IMR-90 (cell line): ENCODE results near the gene ADAMTSL1. TPM values are rescaled to one million over a fixed set of nuclear protein-coding genes. Genes with fewer than 3 reads are reported as not detected.

Experiments
- ATAC-seq: fragments of 200-7000 bp; cut with Tn5 transposase; 2 replicates; pipeline ENCODE4 v1.9.1; 2020; ENCODE audit warnings: low read depth, mild to moderate bottlenecking, moderate library complexity
- BruUV-seq: library from RNA; stranded (reverse); fragments of 400-500 nt; replicated peaks from 2 replicates; lab custom pipeline; 2021; lab: Mats Ljungman, UMichigan
- CTCF ChIA-PET: fragments of 300-600 bp; formaldehyde crosslinking; extraction: SDS; loops from one replicate; lab custom pipeline; 2021; ENCODE audit warnings: antibody characterized with exemption; lab: Yijun Ruan, JAX
- POLR2A ChIA-PET: fragments of 300-600 bp; sonication (Branson Sonifier 250); formaldehyde crosslinking; loops from one replicate; lab custom pipeline; 2022; ENCODE audit warnings: antibody characterized with exemption; ENCODE audit not compliant: unreplicated experiment; lab: Charles Lee
- DNase-seq: peaks from one replicate; pipeline ENCODE4 v3.0.0; 2013
- H2AFZ ChIP-seq: replicated peaks from 2 replicates; pipeline ENCODE3; 2013; ENCODE audit warnings: low read length, mild to moderate bottlenecking; ENCODE audit not compliant: poor library complexity
- H2AK5ac ChIP-seq: 2 replicates; pipeline ENCODE4 v1.6.1; 2013; ENCODE audit warnings: low read depth, low read length, inconsistent platforms
- H2AK9ac ChIP-seq: replicated peaks from 2 replicates; pipeline ENCODE3; 2013; ENCODE audit warnings: mild to moderate bottlenecking, low read depth, low read length, moderate library complexity; ENCODE audit not compliant: poor library complexity
- H2BK120ac ChIP-seq: 2 replicates; pipeline ENCODE4 v1.6.1; 2013; ENCODE audit warnings: low read depth, low read length, inconsistent platforms
- H2BK15ac ChIP-seq: 3 replicates; pipeline ENCODE4 v1.6.1; 2013; ENCODE audit warnings: low read depth, low read length, inconsistent platforms
- H2BK20ac ChIP-seq: 2 replicates; pipeline ENCODE4 v1.6.1; 2013; ENCODE audit warnings: low read depth, mild to moderate bottlenecking, inconsistent platforms, low read length, moderate library complexity
- H2BK5ac ChIP-seq: 2 replicates; pipeline ENCODE4 v1.6.1; 2013; ENCODE audit warnings: mild to moderate bottlenecking, low read depth, low read length, inconsistent platforms; ENCODE audit not compliant: poor library complexity, severe bottlenecking
- H3K14ac ChIP-seq: replicated peaks from 2 replicates; pipeline ENCODE4 v1.6.1; 2013; ENCODE audit warnings: low read depth, low read length, inconsistent platforms
- H3K18ac ChIP-seq: 2 replicates; pipeline ENCODE4 v1.6.1; 2013; ENCODE audit warnings: low read depth, low read length, control low read depth
- H3K23ac ChIP-seq: 2 replicates; pipeline ENCODE4 v1.6.1; 2013; ENCODE audit warnings: low read depth, low read length, inconsistent platforms
- H3K27ac ChIP-seq: 2 replicates; pipeline ENCODE4 v1.5.1; 2013; ENCODE audit warnings: mild to moderate bottlenecking, control low read depth, low read length; ENCODE audit not compliant: insufficient read depth
- H3K27me3 ChIP-seq: 2 replicates; pipeline ENCODE4 v1.6.1; 2013; ENCODE audit warnings: low read length; ENCODE audit not compliant: control insufficient read depth, insufficient read depth
- H3K36me3 ChIP-seq: 2 replicates; pipeline ENCODE4 v1.6.1; 2013; ENCODE audit warnings: low read length, mixed read lengths; ENCODE audit not compliant: control insufficient read depth, insufficient read depth
- H3K4ac ChIP-seq: 2 replicates; pipeline ENCODE4 v1.6.1; 2013; ENCODE audit warnings: low read depth, low read length, inconsistent platforms
- H3K4me1 ChIP-seq: 2 replicates; pipeline ENCODE4 v1.6.1; 2013; ENCODE audit warnings: low read length, mixed read lengths; ENCODE audit not compliant: control insufficient read depth, insufficient read depth
- H3K4me2 ChIP-seq: 2 replicates; pipeline ENCODE4 v1.6.1; 2013; ENCODE audit warnings: low read depth, mild to moderate bottlenecking, control low read depth, low read length, moderate library complexity
- H3K4me3 ChIP-seq: 2 replicates; pipeline ENCODE4 v1.5.1; 2013; ENCODE audit warnings: low read depth, mild to moderate bottlenecking, control low read depth, low read length, moderate library complexity; ENCODE audit not compliant: insufficient read depth
- H3K56ac ChIP-seq: 2 replicates; pipeline ENCODE4 v1.6.1; 2013; ENCODE audit warnings: low read length, inconsistent platforms; ENCODE audit not compliant: insufficient read depth; ENCODE audit errors: extremely low read depth
- H3K79me1 ChIP-seq, 2 experiments: 2 replicates each; pipeline ENCODE4 v1.6.1; 2013; ENCODE audit warnings: low read length in 2 of 2, inconsistent platforms in 1 of 2, low read depth in 1 of 2
- H3K9ac ChIP-seq: 2 replicates; pipeline ENCODE4 v1.6.1; 2013; ENCODE audit warnings: low read depth, low read length, control low read depth
- H3K9me1 ChIP-seq: 2 replicates; pipeline ENCODE4 v1.6.1; 2013; ENCODE audit warnings: low read length, inconsistent platforms; ENCODE audit not compliant: insufficient read depth
- H3K9me3 ChIP-seq: 2 replicates; pipeline ENCODE4 v1.6.1; 2013; ENCODE audit warnings: low read length; ENCODE audit not compliant: control insufficient read depth, insufficient read depth
- H4K20me1 ChIP-seq: 2 replicates; pipeline ENCODE4 v1.6.1; 2013; ENCODE audit warnings: low read length, inconsistent platforms; ENCODE audit not compliant: insufficient read depth
- H4K5ac ChIP-seq: 2 replicates; pipeline ENCODE4 v1.6.1; 2013; ENCODE audit warnings: mild to moderate bottlenecking, low read depth, low read length, control low read depth
- H4K8ac ChIP-seq, 2 experiments: 2 replicates each; pipeline ENCODE4 v1.6.1; 2013; ENCODE audit warnings: low read depth in 2 of 2, low read length in 2 of 2, control low read depth in 1 of 2, inconsistent platforms in 1 of 2
- H4K91ac ChIP-seq: 2 replicates; pipeline ENCODE4 v1.6.1; 2013; ENCODE audit warnings: low read depth, low read length, inconsistent platforms; ENCODE audit not compliant: insufficient read depth
- CEBPB ChIP-seq: IDR thresholded peaks from 2 replicates; pipeline ENCODE4 v1.6.1; 2012; ENCODE audit warnings: low read depth, low read length, improper control_type of control experiment
- MAFK ChIP-seq: IDR thresholded peaks from 2 replicates; pipeline ENCODE4 v1.6.1; 2012; ENCODE audit warnings: low read depth, low read length, improper control_type of control experiment
- WGBS, 2 experiments: methylation state at CpG; one replicate each; pipeline versions ENCODE4 v1.1.5 to v1.1.7; 2013; ENCODE audit warnings: missing lambda C conversion rate in 2 of 2; ENCODE audit not compliant: insufficient read length in 1 of 2; ENCODE audit errors: extremely low coverage in 2 of 2; 5-methylcytosine and 5-hydroxymethylcytosine counted together
- dilution Hi-C: fragments of 300-500 bp; cut with HindIII; formaldehyde crosslinking; loops from one replicate; pipeline ENCODE4 v1.14.3; 2018; ENCODE audit warnings: low sequenced_read_pairs; ENCODE audit not compliant: unreplicated experiment
- in situ Hi-C: fragments of 300-500 bp; cut with MboI; formaldehyde crosslinking; loops from 3 replicates; pipeline ENCODE4 v1.14.3; 2019; ENCODE audit warnings: low sequenced_read_pairs, inconsistent platforms, mixed read lengths
- intact Hi-C: fragments of 100-400 bp; cut with micrococcal nuclease; formaldehyde crosslinking; loops from 2 replicates; pipeline ENCODE4 v1.10.0; 2022
- polyA plus RNA-seq, 3 experiments: library from polyadenylated mRNA; depleted of rRNA; stranded (reverse); fragments of >200 nt; gene quantifications; 2 replicates each; pipeline ENCODE4 v1.2.3, GENCODE V29; 2012; ENCODE audit warnings: low replicate concordance in 1 of 3
- total RNA-seq: library from RNA; depleted of rRNA; stranded (reverse); fragments of >200 nt; gene quantifications from 2 replicates; pipeline ENCODE4 v1.2.3, GENCODE V29; 2012

The ADAMTSL1 gene
- total and polyA plus RNA-seq, 2 of the 4 experiments (the other 2 are of a cell fraction), result 38.2 to 62.2 TPM

GRCh38 chr9:18755263-18755662 lies 281.3 kb downstream of the ADAMTSL1 start:
- H3K4ac ChIP-seq, result no peak overlapping the region
- H4K8ac ChIP-seq, result no peak overlapping the region
- no peak overlapping the region for H3K4me3 ChIP-seq
- H2BK5ac ChIP-seq, result no peak overlapping the region
- no peak overlapping the region for H4K91ac ChIP-seq
- no peak overlapping the region for H2BK15ac ChIP-seq
- H3K9me3 ChIP-seq, result no peaks in the 10 kb centered on the region
- dilution Hi-C loops (no loop called here), in situ Hi-C loops (no loop called here), intact Hi-C loops (no loop called here)
- DNase-seq (no peak), ATAC-seq (no peak)
- CTCF ChIA-PET, result interaction anchor here (0.7 kb wide), 1 partner anchor 96 kb away, joined by 4 read pairs; no protein-coding TSS in a partner anchor
- H3K9me1 ChIP-seq, result peaks cover 7% of the 10 kb centered on the region; the same call in 1 of the 2 replicates
- no peak overlapping the region for H2AK9ac ChIP-seq
- no peak overlapping the region for H3K27ac ChIP-seq
- no peak overlapping the region for H2BK120ac ChIP-seq
- no peaks in the 10 kb centered on the region for H3K36me3 ChIP-seq
- H3K14ac ChIP-seq, result no peak overlapping the region
- H3K56ac ChIP-seq, result no peak overlapping the region
- no peak overlapping the region for H3K23ac ChIP-seq
- no peak overlapping the region for H2BK20ac ChIP-seq
- no peak overlapping the region for H3K9ac ChIP-seq
- no peak overlapping the region for H2AFZ ChIP-seq
- peaks cover 2% of the 10 kb centered on the region; the same call in 1 of the 2 replicates for H3K4me1 ChIP-seq
- H3K18ac ChIP-seq, result no peak overlapping the region
- TF ChIP-seq CEBPB (no peak), MAFK (peak; percentile 97)
- no peaks in the 10 kb centered on the region for H4K20me1 ChIP-seq
- no TSS peak for BruUV-seq
- H3K27me3 ChIP-seq, result no peaks in the 10 kb centered on the region
- H3K79me1 ChIP-seq, result no peaks in the 10 kb centered on the region
- no peak overlapping the region for H3K4me2 ChIP-seq
- POLR2A ChIA-PET, result no interaction called here
- no peak overlapping the region for H2AK5ac ChIP-seq
- no CpG with 5 or more reads among the region's 2 CpGs for WGBS, 2 experiments
- H4K5ac ChIP-seq, result no peak overlapping the region
